HEK293T (cell line): ENCODE data around the gene NFIA.

Source experiments
- CTCF ChIA-PET: fragments of 350-600 bp; formaldehyde crosslinking; extraction: SDS; loops from one replicate; lab custom pipeline; 2021; ENCODE audit warnings: antibody characterized with exemption, inconsistent platforms; lab: Yijun Ruan, JAX
- POLR2A ChIA-PET: fragments of 350-600 bp; formaldehyde crosslinking; extraction: SDS; loops from one replicate; lab custom pipeline; 2020; ENCODE audit warnings: antibody characterized with exemption, inconsistent platforms; lab: Yijun Ruan, JAX
- DNase-seq: peaks from one replicate; pipeline ENCODE4 v3.0.0; 2012; ENCODE audit warnings: mixed read lengths; ENCODE audit errors: extremely low spot score
- ARNT ChIP-seq: fragments of 450-650 bp; IDR thresholded peaks from 2 replicates; pipeline ENCODE4 v1.6.1; 2017; ENCODE audit warnings: mild to moderate bottlenecking
- BHLHE40 ChIP-seq: fragments of 450-650 bp; IDR thresholded peaks from 2 replicates; pipeline ENCODE4 v1.6.1; 2016; ENCODE audit warnings: mild to moderate bottlenecking, moderate library complexity, borderline replicate concordance
- CTBP1 ChIP-seq: fragments of 450-650 bp; IDR thresholded peaks from 2 replicates; pipeline ENCODE4 v1.6.1; 2016; ENCODE audit warnings: borderline replicate concordance
- ELF4 ChIP-seq: fragments of 450-650 bp; IDR thresholded peaks from 2 replicates; pipeline ENCODE4 v1.6.1; 2017; ENCODE audit warnings: antibody characterized with exemption
- FOXA1 ChIP-seq: fragments of 450-650 bp; IDR thresholded peaks from 2 replicates; pipeline ENCODE4 v1.6.1; 2016; ENCODE audit warnings: mild to moderate bottlenecking
- FOXK2 ChIP-seq: fragments of 450-650 bp; IDR thresholded peaks from 2 replicates; pipeline ENCODE4 v1.6.1; 2016; ENCODE audit warnings: mild to moderate bottlenecking
- FOXM1 ChIP-seq: fragments of 450-650 bp; IDR thresholded peaks from 2 replicates; pipeline ENCODE4 v1.6.1; 2017; ENCODE audit warnings: mild to moderate bottlenecking, borderline replicate concordance
- HDGF ChIP-seq: fragments of 450-650 bp; IDR thresholded peaks from 2 replicates; pipeline ENCODE4 v1.6.1; 2017; ENCODE audit warnings: antibody characterized with exemption, borderline replicate concordance
- L3MBTL2 ChIP-seq: fragments of 450-650 bp; conservative IDR thresholded peaks from 2 replicates; pipeline ENCODE4 v1.6.1; 2016; ENCODE audit warnings: mild to moderate bottlenecking
- LEF1 ChIP-seq: fragments of 450-650 bp; IDR thresholded peaks from 2 replicates; pipeline ENCODE4 v1.6.1; 2017; ENCODE audit warnings: mild to moderate bottlenecking, borderline replicate concordance
- NFRKB ChIP-seq: fragments of 450-650 bp; IDR thresholded peaks from 2 replicates; pipeline ENCODE4 v1.6.1; 2016; ENCODE audit warnings: mild to moderate bottlenecking, moderate library complexity
- SP1 ChIP-seq: fragments of 450-650 bp; IDR thresholded peaks from 2 replicates; pipeline ENCODE4 v1.6.1; 2017
- SUZ12 ChIP-seq: fragments of 450-650 bp; IDR thresholded peaks from 2 replicates; pipeline ENCODE4 v1.6.1; 2016; ENCODE audit warnings: mild to moderate bottlenecking
- TARDBP ChIP-seq: fragments of 450-650 bp; IDR thresholded peaks from 2 replicates; pipeline ENCODE4 v1.6.1; 2016
- ZNF384 ChIP-seq: fragments of 450-650 bp; IDR thresholded peaks from 2 replicates; pipeline ENCODE4 v1.6.1; 2016
- TF ChIP-seq, protein P1 (sequence below): fragments of 450-650 bp; IDR thresholded peaks from 2 replicates; pipeline ENCODE4 v1.6.1; 2016

The NFIA gene

DNA sequence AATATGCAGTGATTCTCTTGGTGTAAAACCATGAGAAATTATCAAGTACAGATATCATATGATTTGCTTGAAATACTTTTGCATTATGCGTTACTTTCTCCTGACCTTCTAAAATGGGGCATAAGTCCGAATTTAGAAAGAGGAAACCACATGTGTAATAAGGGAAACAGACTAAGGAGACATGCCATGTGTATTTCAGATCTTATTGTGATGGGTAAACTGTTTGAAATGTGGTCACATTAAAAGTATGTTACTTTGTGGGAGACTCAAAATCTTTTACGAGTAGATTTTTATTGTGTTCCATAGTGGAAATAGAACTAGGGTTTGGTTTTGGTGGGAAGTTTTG, 173.0 kb downstream of the NFIA start:
- no peak for DNase-seq
- TF ChIP-seq L3MBTL2 (peak; percentile 32; the same call in 1 of the 2 replicates), LEF1 (no peak)
- ChIA-PET POLR2A (no interaction called here), CTCF (no interaction called here)

DNA sequence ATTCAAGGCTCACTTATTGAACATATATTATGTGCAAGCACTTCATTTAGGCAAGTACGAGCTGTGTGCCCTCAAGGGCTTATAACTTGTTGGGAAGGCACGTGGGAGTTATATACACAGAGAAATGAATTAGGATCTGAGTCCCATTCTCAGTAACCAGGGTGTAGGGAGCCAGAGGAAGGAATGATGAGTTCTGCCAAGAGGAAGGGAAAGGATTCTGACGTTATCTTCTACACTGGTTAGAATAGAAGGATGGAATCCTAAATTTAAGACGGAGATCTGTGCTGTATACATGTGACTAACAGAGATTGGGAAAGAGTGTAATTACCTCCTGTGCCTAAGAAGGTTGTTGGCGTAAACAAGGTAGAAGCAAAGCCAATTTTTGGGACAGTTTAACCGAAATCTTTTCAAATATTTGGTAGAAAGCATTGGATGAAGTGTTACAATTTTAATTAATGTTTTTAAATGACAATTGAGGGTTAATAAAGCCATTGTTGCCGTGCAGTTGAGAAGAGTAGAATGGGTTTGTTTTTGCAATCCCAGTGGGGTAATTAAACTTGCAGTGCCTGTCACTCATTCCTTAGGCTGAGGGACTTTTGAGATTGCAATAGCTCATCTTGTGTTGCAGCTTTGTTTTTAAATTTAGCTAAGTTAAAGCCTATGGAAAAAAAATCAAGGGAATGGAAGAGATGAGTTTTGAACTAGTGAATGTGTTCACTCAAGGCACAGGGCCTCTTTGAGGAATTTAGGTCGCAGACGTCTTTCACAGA, 177.2 kb downstream of the NFIA start:
- POLR2A ChIA-PET: no interaction called here
- CTCF ChIA-PET: no interaction called here
- DNase-seq: no peak
- TF ChIP-seq CTBP1 (no peak), FOXM1 (no peak), SP1 (no peak), SUZ12 (no peak), BHLHE40 (no peak), ZNF384 (no peak)
- TF ChIP-seq, protein P1, sequence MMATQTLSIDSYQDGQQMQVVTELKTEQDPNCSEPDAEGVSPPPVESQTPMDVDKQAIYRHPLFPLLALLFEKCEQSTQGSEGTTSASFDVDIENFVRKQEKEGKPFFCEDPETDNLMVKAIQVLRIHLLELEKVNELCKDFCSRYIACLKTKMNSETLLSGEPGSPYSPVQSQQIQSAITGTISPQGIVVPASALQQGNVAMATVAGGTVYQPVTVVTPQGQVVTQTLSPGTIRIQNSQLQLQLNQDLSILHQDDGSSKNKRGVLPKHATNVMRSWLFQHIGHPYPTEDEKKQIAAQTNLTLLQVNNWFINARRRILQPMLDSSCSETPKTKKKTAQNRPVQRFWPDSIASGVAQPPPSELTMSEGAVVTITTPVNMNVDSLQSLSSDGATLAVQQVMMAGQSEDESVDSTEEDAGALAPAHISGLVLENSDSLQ: peak; percentile 97

DNA sequence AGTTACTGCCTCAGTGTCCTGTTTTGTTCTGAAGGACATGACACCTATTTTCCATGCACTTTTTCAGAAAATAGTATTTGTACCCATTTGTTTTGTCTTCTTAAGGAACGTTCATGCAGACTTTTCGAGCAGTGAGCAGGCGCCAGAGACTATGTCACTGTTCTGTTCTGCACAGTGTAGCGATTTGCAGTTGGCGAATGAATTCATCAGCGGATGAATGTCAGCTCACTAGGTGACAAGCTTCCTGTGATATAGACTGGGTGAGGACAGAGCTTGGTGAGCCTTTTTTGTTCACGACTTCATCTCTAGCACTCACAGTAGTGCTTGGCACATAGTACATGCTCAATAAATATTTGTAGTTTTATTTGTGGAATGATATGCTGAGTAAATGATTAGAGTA, 177.8 kb downstream of the NFIA start:
- DNase-seq: no peak
- CTCF ChIA-PET: no interaction called here

DNA sequence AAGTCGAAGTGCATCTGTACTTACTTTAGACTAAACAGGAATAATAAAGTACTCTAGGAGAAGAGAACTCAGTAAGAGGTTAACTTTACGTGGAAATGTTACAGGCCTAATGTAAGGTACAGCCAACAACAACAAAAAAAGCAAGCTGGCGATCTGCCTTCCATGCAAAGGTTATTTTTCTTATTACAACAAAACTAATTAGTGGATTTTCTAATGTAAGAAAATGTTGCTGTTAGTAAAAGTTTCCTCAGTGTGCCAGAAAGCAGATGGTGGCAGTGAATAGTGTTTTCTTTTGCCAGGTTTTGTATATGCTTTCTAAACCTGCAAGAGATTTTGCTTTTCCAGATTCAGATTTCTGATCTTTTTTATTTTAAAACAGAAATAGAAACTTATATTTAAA, 179.2 kb downstream of the NFIA start:
- ChIA-PET POLR2A (no interaction called here), CTCF (no interaction called here)
- TF ChIP-seq FOXM1: no peak
- TF ChIP-seq ARNT: no peak
- TF ChIP-seq BHLHE40: no peak
- TF ChIP-seq FOXA1: no peak
- no peak for TF ChIP-seq LEF1
- DNase-seq: no peak

More for the DNA sequence above, 177.8 kb downstream of the NFIA start:
- POLR2A ChIA-PET: no interaction called here
- TF ChIP-seq NFRKB (no peak), HDGF (no peak), L3MBTL2 (no peak), ELF4 (no peak), SUZ12 (no peak), LEF1 (no peak), ZNF384 (no peak), FOXM1 (no peak), FOXA1 (no peak), FOXK2 (no peak), CTBP1 (no peak), TARDBP (no peak), SP1 (no peak), ARNT (no peak), BHLHE40 (no peak)
- TF ChIP-seq, protein P1: no peak

DNA sequence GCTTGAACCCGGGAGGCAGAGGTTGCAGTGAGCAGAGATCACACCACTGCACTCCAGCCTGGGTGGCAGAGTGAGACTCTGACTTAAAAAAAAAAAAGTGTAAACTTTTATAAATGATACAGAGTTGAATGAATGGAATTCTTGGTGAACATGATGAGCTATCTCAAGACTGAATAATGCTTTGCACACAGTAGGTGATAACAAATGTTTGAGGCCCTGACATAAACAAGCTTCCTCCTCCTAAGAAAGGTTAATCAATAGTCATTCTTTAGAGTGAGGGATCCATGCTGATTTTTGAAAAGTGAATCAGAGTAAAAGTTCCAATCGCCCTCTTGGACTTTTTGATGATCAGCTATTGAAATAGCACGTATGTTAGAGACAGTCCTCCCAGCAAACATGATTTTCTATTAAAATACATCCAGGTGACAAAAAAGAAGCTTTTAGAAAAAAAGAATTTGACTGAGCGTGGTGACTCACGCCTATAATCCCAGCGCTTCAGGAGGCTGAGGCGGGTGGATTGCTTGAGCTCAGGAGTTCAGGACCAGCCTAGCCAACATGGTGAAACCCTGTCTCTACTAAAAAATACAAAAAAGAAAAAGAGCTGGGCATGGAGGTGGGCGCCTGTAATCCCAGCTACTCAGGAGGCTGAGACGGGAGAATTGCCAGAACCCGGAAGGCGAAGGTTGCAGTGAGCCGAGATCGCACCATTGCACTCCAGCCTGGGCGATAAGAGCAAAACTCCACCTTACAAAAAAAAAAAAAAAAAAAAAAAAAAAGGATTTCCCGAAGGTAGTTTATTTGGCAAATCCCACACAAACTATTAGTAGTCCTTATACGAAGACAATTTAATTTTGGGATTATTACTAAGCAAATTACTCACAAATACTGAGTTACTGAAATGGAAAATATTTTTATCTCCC, 181.8 kb downstream of the NFIA start:
- TF ChIP-seq, protein P1: no peak
- TF ChIP-seq L3MBTL2 (no peak), FOXA1 (no peak), HDGF (no peak), ZNF384 (no peak), ARNT (no peak), SP1 (no peak), BHLHE40 (no peak), FOXK2 (no peak), CTBP1 (no peak), ELF4 (no peak), LEF1 (no peak), SUZ12 (no peak), FOXM1 (no peak), NFRKB (no peak), TARDBP (no peak)
- ChIA-PET CTCF (interaction anchor here (0.7 kb wide), 1 partner anchor 1229 kb away, joined by 4 read pairs; no protein-coding TSS in a partner anchor), POLR2A (interaction anchor here (0.7 kb wide), 1 partner anchor 34 kb away, joined by 4 read pairs; no protein-coding TSS in a partner anchor)
- no peak for DNase-seq

DNA sequence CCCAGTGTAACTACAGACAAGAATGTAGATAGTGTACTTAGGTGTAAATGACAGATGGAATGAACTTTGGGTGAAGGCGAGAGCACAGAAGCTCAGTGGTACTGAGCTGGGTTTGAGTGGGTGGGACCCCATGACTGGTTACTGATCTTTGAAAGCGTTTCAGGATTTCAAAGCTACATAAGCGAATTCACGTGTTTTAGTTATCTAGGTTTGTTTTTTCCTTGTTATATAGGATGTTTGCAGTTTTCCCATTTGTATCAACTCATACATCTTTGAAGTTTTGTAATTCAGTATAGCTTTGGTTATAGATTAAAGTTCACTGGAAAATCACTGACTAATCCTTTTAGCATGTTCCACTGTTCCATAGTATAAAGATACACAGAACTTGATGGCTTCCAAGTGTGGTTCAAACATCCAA, 182.5 kb downstream of the NFIA start:
- ChIA-PET POLR2A (no interaction called here), CTCF (no interaction called here)
- TF ChIP-seq FOXM1: no peak
- TF ChIP-seq NFRKB: no peak
- no peak for TF ChIP-seq BHLHE40
- TF ChIP-seq, protein P1: no peak
- TF ChIP-seq L3MBTL2: no peak
- TF ChIP-seq SP1: no peak
- no peak for DNase-seq
